ENCODE results near the gene LCN15.
"Not testable (repeated sequence)": the region's sequence is repeated elsewhere in the genome, so short reads cannot be mapped to it uniquely, and the experiment has no call there.

Gene LCN15

GRCh38 chr9:136773386-136774044, 9.2 kb upstream of the LCN15 start:
- DNase-seq = no peak

- no peak for DNase-seq
Observed at GRCh38 chr9:136771907-136772415, 7.6 kb upstream of the LCN15 start.

GRCh38 chr9:136769710-136770191, 5.4 kb upstream of the LCN15 start:
- no peak for DNase-seq

GRCh38 chr9:136766410-136767120, 2.2 kb upstream of the LCN15 start:
- DNase-seq = not testable (repeated sequence)

GRCh38 chr9:136765745-136766409, 1.6 kb upstream of the LCN15 start:
- not testable (repeated sequence) for DNase-seq

GRCh38 chr9:136765041-136765440, 723 bp upstream of the LCN15 start:
- DNase-seq = no peak

GRCh38 chr9:136763649-136764035, 676 bp downstream of the LCN15 start:
- DNase-seq = no peak

- DNase-seq = no peak
Observed at GRCh38 chr9:136762915-136763648, 1.2 kb downstream of the LCN15 start.

- DNase-seq = no peak
Observed at GRCh38 chr9:136762221-136762691, 2.1 kb downstream of the LCN15 start.

GRCh38 chr9:136761545-136761981, 2.8 kb downstream of the LCN15 start:
- no peak for DNase-seq

- DNase-seq = peak; percentile 36
Observed at GRCh38 chr9:136760834-136761544, 3.3 kb downstream of the LCN15 start.

GRCh38 chr9:136760424-136760823, 3.9 kb downstream of the LCN15 start:
- no peak for DNase-seq

- DNase-seq = no peak
Observed at GRCh38 chr9:136759436-136760325, 4.6 kb downstream of the LCN15 start.

- DNase-seq = no peak
Observed at GRCh38 chr9:136759001-136759400, 5.3 kb downstream of the LCN15 start.

GRCh38 chr9:136757751-136758140, 6.6 kb downstream of the LCN15 start:
- DNase-seq = no peak

GRCh38 chr9:136757328-136757727, 7.0 kb downstream of the LCN15 start:
- no peak for DNase-seq

GRCh38 chr9:136756836-136757235, 7.5 kb downstream of the LCN15 start:
- DNase-seq = no peak

- DNase-seq = no peak
Observed at GRCh38 chr9:136756134-136756438, 8.2 kb downstream of the LCN15 start.

- DNase-seq = not testable (repeated sequence)
Observed at GRCh38 chr9:136755302-136756133, 8.8 kb downstream of the LCN15 start.

- no peak for DNase-seq
Observed at GRCh38 chr9:136754626-136755301, 9.6 kb downstream of the LCN15 start.
